DMS53 treated with DMSO at 0.1 percent for 48 hours (cell line): ENCODE results near the gene PARP3.
"Not testable (repeated sequence)": the region's sequence is repeated elsewhere in the genome, so short reads cannot be mapped to it uniquely, and the experiment has no call there.

ENCODE experiments used
- DNase-seq: peaks from one replicate; lab custom pipeline; 2025; ENCODE audit not compliant: unreplicated experiment; lab: John Stamatoyannopoulos, UW

PARP3 gene

GRCh38 chr3:51983578-51984268 lies 41.6 kb downstream of the PARP3 start:
- no peak for DNase-seq

GRCh38 chr3:51984269-51984647 lies 42.1 kb downstream of the PARP3 start:
- no peak for DNase-seq

GRCh38 chr3:51985063-51985462 lies 42.9 kb downstream of the PARP3 start:
- no peak for DNase-seq

GRCh38 chr3:51986010-51986947 lies 44.1 kb downstream of the PARP3 start:
- no peak for DNase-seq

- DNase-seq: no peak
Observed at GRCh38 chr3:51987568-51987967, 45.4 kb downstream of the PARP3 start.

- DNase-seq: no peak
Observed at GRCh38 chr3:51988286-51989146, 46.4 kb downstream of the PARP3 start.

GRCh38 chr3:51990501-51990971 lies 48.4 kb downstream of the PARP3 start:
- not testable (repeated sequence) for DNase-seq

GRCh38 chr3:51992017-51992682 lies 50.0 kb downstream of the PARP3 start:
- DNase-seq: no peak

- not testable (repeated sequence) for DNase-seq
Observed at GRCh38 chr3:51993657-51994056, 51.5 kb downstream of the PARP3 start.

- DNase-seq: no peak
Observed at GRCh38 chr3:51994530-51994929, 52.4 kb downstream of the PARP3 start.

- peak; percentile 26 for DNase-seq
Observed at GRCh38 chr3:51995346-51996163, 53.4 kb downstream of the PARP3 start, which contains the start of gene RPL29. RPL29 (minus strand) TSS chr3:51995895; CDS start chr3:51995461, 434 bp downstream.

- DNase-seq: no peak
Observed at GRCh38 chr3:51997172-51997571, 55.0 kb downstream of the PARP3 start.

- DNase-seq: peak; percentile 10
Observed at GRCh38 chr3:51997935-51998596, 55.9 kb downstream of the PARP3 start.
